GM23338 (cell line): ENCODE measurements around the gene ETFA.

Experiments used
- CREB1 ChIP-seq: fragments of 250-450 bp; sonication (Bioruptor Pico); IDR thresholded peaks from 2 replicates; pipeline ENCODE4 v1.5.0; 2020; ENCODE audit warnings: low read depth, mild to moderate bottlenecking, moderate library complexity
- CTCF ChIP-seq, 2 experiments: fragments of 200-600 bp in 1 of 2; sonication (generic) in 1 of 2; conservative IDR thresholded peaks; 2 replicates each; pipeline versions ENCODE4 v1.5.1 to v1.6.1; 2016 to 2017; ENCODE audit warnings: antibody characterized with exemption in 2 of 2, low read depth in 2 of 2, mild to moderate bottlenecking in 2 of 2, moderate library complexity in 1 of 2
- EZH2 ChIP-seq: fragments of 200-600 bp; sonication (generic); IDR thresholded peaks from one replicate; pipeline ENCODE4 v1.8.0; 2017; ENCODE audit warnings: antibody characterized with exemption, mild to moderate bottlenecking, low read depth; ENCODE audit not compliant: unreplicated experiment
- EZH2phosphoT487 ChIP-seq: fragments of 200-600 bp; sonication (generic); IDR thresholded peaks from one replicate; pipeline ENCODE4 v1.8.1; 2018; ENCODE audit warnings: antibody characterized with exemption; ENCODE audit not compliant: unreplicated experiment
- NANOG ChIP-seq: IDR thresholded peaks from 2 replicates; pipeline ENCODE4 v1.6.1; 2016; ENCODE audit warnings: antibody characterized with exemption, borderline replicate concordance
- POLR2AphosphoS5 ChIP-seq: IDR thresholded peaks from 2 replicates; pipeline ENCODE4 v1.6.1; 2016; ENCODE audit warnings: antibody characterized with exemption, low read depth
- REST ChIP-seq: IDR thresholded peaks from one replicate; pipeline ENCODE4 v1.6.1; 2018; ENCODE audit warnings: antibody characterized with exemption; ENCODE audit not compliant: unreplicated experiment
- ZNF331 ChIP-seq: fragments of 250-450 bp; sonication (Bioruptor Pico); IDR thresholded peaks from 2 replicates; pipeline ENCODE4 v1.5.0; 2020; ENCODE audit warnings: low read depth, mild to moderate bottlenecking, moderate library complexity

- TF ChIP-seq CTCF (conservative IDR thresholded peaks at IDR 0.05; ENCODE audit: low read depth in 2 of 2) (no peak), CREB1 (CRISPR knock-in tag) (no peak), POLR2AphosphoS5 (no peak), NANOG (no peak), EZH2 (no peak), REST (no peak), EZH2phosphoT487 (no peak), ZNF331 (no peak)
Observed at GRCh38 chr15:76298986-76299385, 12.3 kb downstream of the ETFA start.
